DOHH2 (cell line): ENCODE measurements around the gene PHKG2.
A peak's percentile ranks its signal among the peaks of the same experiment; 100 is the strongest.
"Not testable (repeated sequence)": the region's sequence is repeated elsewhere in the genome, so short reads cannot be mapped to it uniquely, and the experiment has no call there.

Source experiments
- H3F3A ChIP-seq: fragments of 200-600 bp; sonication (generic), shearing (Covaris generic); 2 replicates; pipeline ENCODE4 v1.6.0; 2016; ENCODE audit warnings: antibody characterized with exemption, mild to moderate bottlenecking; ENCODE audit not compliant: control insufficient read depth, insufficient read depth
- H3K27ac ChIP-seq: fragments of 200-600 bp; sonication (generic); 2 replicates; pipeline ENCODE4 v1.5.1; 2014; ENCODE audit warnings: low read depth, mild to moderate bottlenecking, low read length, moderate library complexity
- H3K27me3 ChIP-seq: fragments of 200-600 bp; sonication (generic); 2 replicates; pipeline ENCODE4 v1.6.1; 2014; ENCODE audit warnings: mild to moderate bottlenecking, low read length, mixed read lengths; ENCODE audit not compliant: control insufficient read depth
- H3K36me3 ChIP-seq: fragments of 200-600 bp; sonication (generic); 2 replicates; pipeline ENCODE4 v1.6.1; 2014; ENCODE audit warnings: mild to moderate bottlenecking, low read length, moderate library complexity, mixed read lengths; ENCODE audit not compliant: control insufficient read depth
- H3K4me1 ChIP-seq: fragments of 200-600 bp; sonication (generic); 2 replicates; pipeline ENCODE4 v1.6.1; 2014; ENCODE audit warnings: mild to moderate bottlenecking, low read length, mixed read lengths; ENCODE audit not compliant: control insufficient read depth
- H3K4me2 ChIP-seq: fragments of 200-600 bp; sonication (generic); 2 replicates; pipeline ENCODE4 v1.6.0; 2014; ENCODE audit warnings: mild to moderate bottlenecking, low read length, moderate library complexity
- H3K4me3 ChIP-seq: fragments of 200-600 bp; sonication (generic); 2 replicates; pipeline ENCODE4 v1.5.1; 2014; ENCODE audit warnings: mild to moderate bottlenecking, low read length, mixed read lengths
- H3K79me2 ChIP-seq: fragments of 200-600 bp; sonication (generic); 2 replicates; pipeline ENCODE4 v1.6.1; 2014; ENCODE audit warnings: mild to moderate bottlenecking, low read length, mixed read lengths; ENCODE audit not compliant: control insufficient read depth
- H3K9me2 ChIP-seq: fragments of 200-600 bp; sonication (generic); replicated peaks from 2 replicates; pipeline ENCODE4 v1.6.1; 2014; ENCODE audit warnings: mild to moderate bottlenecking, low read length, mixed read lengths; ENCODE audit not compliant: control insufficient read depth
- H3K9me3 ChIP-seq: fragments of 200-600 bp; sonication (generic); 2 replicates; pipeline ENCODE4 v1.6.1; 2014; ENCODE audit warnings: antibody characterized with exemption, low read length, mixed read lengths; ENCODE audit not compliant: control insufficient read depth, insufficient read depth
- H4K20me1 ChIP-seq: fragments of 200-600 bp; sonication (generic); 2 replicates; pipeline ENCODE4 v1.6.0; 2014; ENCODE audit warnings: low read depth, mild to moderate bottlenecking, antibody characterized with exemption, low read length, moderate library complexity; ENCODE audit not compliant: control insufficient read depth, insufficient read depth
- EZH2phosphoT487 ChIP-seq: fragments of 200-600 bp; sonication (generic); IDR thresholded peaks from 2 replicates; pipeline ENCODE4 v1.6.1; 2017; ENCODE audit warnings: borderline replicate concordance, mild to moderate bottlenecking, antibody characterized with exemption, low read length, moderate library complexity, mixed read lengths
- TF ChIP-seq, protein P1 (sequence below): fragments of 200-600 bp; sonication (generic); IDR thresholded peaks from one replicate; pipeline ENCODE4 v1.5.1; 2014; ENCODE audit warnings: antibody characterized with exemption, mild to moderate bottlenecking, low read depth, low read length; ENCODE audit not compliant: poor library complexity, severe bottlenecking

Gene PHKG2

DNA sequence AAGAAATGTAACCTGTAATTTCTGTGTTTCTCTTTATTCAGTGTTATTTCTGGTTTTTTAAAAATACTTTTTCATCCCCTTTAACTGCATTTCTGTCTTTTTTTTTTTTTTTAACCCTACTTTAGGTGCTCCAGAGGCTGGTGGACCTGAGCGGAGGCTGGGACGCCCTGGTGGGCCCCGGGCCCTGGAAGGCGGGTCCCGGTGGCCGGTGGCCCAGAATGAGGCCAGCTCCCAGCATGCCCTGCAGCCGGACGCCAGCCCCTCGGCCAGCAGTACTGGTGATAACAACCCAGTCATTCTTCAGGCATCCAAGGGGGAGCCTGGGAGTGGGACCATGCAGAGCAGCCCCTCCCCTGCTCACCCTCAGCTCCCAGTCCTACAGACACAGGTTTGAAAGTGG, 47.7 kb upstream of the PHKG2 start:
- Histone ChIP-seq H3K9me2 (no peaks in the 10 kb centered on the region), H3K27ac (no peak overlapping the region), H3K4me3 (peak overlapping the region; percentile 84; the same call in 1 of the 2 replicates), H3K9me3 (no peaks in the 10 kb centered on the region), H4K20me1 (peaks cover 6% of the 10 kb centered on the region), H3F3A (peaks cover 2% of the 10 kb centered on the region; the same call in 1 of the 2 replicates), H3K36me3 (peaks cover 59% of the 10 kb centered on the region), H3K4me1 (peaks cover 24% of the 10 kb centered on the region), H3K27me3 (no peaks in the 10 kb centered on the region), H3K79me2 (peaks cover 45% of the 10 kb centered on the region), H3K4me2 (peak overlapping the region; percentile 91)
- TF ChIP-seq, protein P1, sequence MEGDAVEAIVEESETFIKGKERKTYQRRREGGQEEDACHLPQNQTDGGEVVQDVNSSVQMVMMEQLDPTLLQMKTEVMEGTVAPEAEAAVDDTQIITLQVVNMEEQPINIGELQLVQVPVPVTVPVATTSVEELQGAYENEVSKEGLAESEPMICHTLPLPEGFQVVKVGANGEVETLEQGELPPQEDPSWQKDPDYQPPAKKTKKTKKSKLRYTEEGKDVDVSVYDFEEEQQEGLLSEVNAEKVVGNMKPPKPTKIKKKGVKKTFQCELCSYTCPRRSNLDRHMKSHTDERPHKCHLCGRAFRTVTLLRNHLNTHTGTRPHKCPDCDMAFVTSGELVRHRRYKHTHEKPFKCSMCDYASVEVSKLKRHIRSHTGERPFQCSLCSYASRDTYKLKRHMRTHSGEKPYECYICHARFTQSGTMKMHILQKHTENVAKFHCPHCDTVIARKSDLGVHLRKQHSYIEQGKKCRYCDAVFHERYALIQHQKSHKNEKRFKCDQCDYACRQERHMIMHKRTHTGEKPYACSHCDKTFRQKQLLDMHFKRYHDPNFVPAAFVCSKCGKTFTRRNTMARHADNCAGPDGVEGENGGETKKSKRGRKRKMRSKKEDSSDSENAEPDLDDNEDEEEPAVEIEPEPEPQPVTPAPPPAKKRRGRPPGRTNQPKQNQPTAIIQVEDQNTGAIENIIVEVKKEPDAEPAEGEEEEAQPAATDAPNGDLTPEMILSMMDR: no peak
- TF ChIP-seq EZH2phosphoT487: no peak

- TF ChIP-seq EZH2phosphoT487: no peak
- TF ChIP-seq, protein P1: no peak
- Histone ChIP-seq H3K79me2 (peaks cover 45% of the 10 kb centered on the region), H3K4me3 (no peak overlapping the region), H3K4me1 (peaks cover 24% of the 10 kb centered on the region), H3K4me2 (peak overlapping the region; percentile 91; the same call in 1 of the 2 replicates), H3F3A (peaks cover 2% of the 10 kb centered on the region; the same call in 1 of the 2 replicates), H3K9me3 (no peaks in the 10 kb centered on the region), H3K27me3 (no peaks in the 10 kb centered on the region), H3K27ac (no peak overlapping the region), H3K9me2 (no peaks in the 10 kb centered on the region), H4K20me1 (peaks cover 6% of the 10 kb centered on the region), H3K36me3 (peaks cover 64% of the 10 kb centered on the region)
Measured at GRCh38 chr16:30700971-30701370, 47.3 kb upstream of the PHKG2 start.

- not testable (repeated sequence) for H3F3A ChIP-seq, H3K27me3 ChIP-seq, H3K9me2 ChIP-seq, H3K27ac ChIP-seq, H3K4me2 ChIP-seq, H3K4me3 ChIP-seq, H4K20me1 ChIP-seq, H3K9me3 ChIP-seq
- peaks cover 44% of the 10 kb centered on the region for H3K79me2 ChIP-seq
- peaks cover 85% of the 10 kb centered on the region for H3K36me3 ChIP-seq
- H3K4me1 ChIP-seq: peaks cover 15% of the 10 kb centered on the region
Measured at GRCh38 chr16:30703071-30703470, 45.2 kb upstream of the PHKG2 start.

DNA sequence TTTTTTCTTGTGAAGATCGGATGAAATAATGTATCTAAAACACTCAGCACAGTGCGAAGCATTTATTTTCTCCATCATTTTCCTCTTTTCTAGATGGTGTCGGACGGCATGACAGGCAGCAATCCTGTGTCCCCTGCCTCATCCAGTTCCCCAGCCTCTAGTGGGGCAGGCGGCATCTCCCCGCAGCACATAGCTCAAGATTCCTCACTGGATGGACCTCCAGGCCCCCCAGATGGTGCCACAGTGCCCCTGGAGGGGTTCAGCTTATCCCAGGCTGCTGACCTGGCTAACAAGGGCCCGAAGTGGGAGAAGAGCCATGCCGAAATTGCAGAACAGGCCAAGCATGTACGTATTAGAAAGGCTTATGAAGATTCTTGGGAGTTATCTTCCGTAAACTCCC, 44.3 kb upstream of the PHKG2 start:
- H3K4me2 ChIP-seq: no peak overlapping the region
- no peak overlapping the region for H3K4me3 ChIP-seq
- H3K27me3 ChIP-seq: no peaks in the 10 kb centered on the region
- no peaks in the 10 kb centered on the region for H3K9me3 ChIP-seq
- H3K36me3 ChIP-seq: peaks cover 88% of the 10 kb centered on the region
- H3F3A ChIP-seq: peaks cover 2% of the 10 kb centered on the region; the same call in 1 of the 2 replicates
- no peak overlapping the region for H3K27ac ChIP-seq
- H3K79me2 ChIP-seq: peaks cover 39% of the 10 kb centered on the region
- H3K4me1 ChIP-seq: peaks cover 15% of the 10 kb centered on the region
- H4K20me1 ChIP-seq: peaks cover 6% of the 10 kb centered on the region
- TF ChIP-seq, protein P1: no peak
- TF ChIP-seq EZH2phosphoT487: no peak
- H3K9me2 ChIP-seq: no peaks in the 10 kb centered on the region
